ENCODE measurements around the gene BMAL1. TPM values are rescaled to one million over a fixed set of nuclear protein-coding genes. Genes with fewer than 3 reads are reported as not detected.
"Not testable (repeated sequence)": the region's sequence is repeated elsewhere in the genome, so short reads cannot be mapped to it uniquely, and the experiment has no call there.

BMAL1 gene
- total RNA-seq, 2 experiments from 2014 or later: 36.0 to 41.0 TPM

DNA sequence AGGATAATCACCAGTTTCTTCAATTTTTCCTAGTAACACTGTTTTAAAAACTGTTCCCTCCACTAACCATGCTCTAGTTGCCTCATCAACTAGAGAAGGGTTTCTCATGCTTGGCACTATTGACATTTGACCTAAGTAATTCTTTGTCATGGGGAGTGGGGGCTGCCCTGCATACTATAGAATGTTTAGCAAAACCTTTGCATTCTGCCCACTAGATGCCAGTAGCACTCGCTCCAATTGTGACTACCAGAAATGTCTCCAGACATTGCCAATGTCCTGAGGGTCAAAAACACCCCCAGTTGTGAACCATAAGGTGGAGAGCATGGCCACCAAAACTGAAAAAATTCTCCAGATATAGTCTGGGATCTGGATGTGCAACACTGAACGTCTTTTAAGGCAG is 27.6 kb upstream of the BMAL1 start:
- H3K36me3 Mint-ChIP-seq (ENCODE audit: low read depth): no peaks in the 10 kb centered on the region
- ChIA-PET CTCF (interaction anchor here (0.8 to 2.7 kb wide), 4 partner anchors 65 to 95 kb away, joined by 3 to 13 read pairs (median 7); no protein-coding TSS in a partner anchor), POLR2A (interaction anchor here (1.2 kb wide), 1 partner anchor 27 kb away, joined by 3 read pairs; no protein-coding TSS in a partner anchor)
- H3K4me1 Mint-ChIP-seq: no peaks in the 10 kb centered on the region
- DNase-seq: no peak
- peaks cover 17% of the 10 kb centered on the region for H3K27me3 Mint-ChIP-seq
- no peak overlapping the region for H3K27ac Mint-ChIP-seq
- no peak overlapping the region for H3K4me3 Mint-ChIP-seq
- H3K9me3 Mint-ChIP-seq: no peaks in the 10 kb centered on the region

DNA sequence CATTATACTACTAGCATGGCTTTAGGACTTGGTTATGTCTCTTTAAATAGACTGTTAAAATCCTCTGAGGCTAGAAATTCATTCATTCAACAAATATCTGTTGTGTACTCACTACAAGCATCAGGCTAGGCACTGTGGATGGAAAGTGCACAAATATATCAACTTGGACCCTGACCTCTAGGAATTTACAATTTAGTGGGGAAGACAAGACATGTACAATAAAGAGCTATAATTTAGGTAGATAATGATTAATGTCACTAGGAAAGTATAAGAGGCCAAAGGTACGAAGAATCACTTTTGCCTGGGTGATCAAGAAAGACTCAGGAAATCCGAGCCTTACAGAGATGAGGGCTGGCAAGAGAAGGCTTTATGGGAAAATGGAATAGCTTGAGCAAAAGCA is 25.6 kb upstream of the BMAL1 start:
- CTCF ChIA-PET: interaction anchor here (0.6 to 1.4 kb wide), 2 partner anchors 83 to 963 kb away, joined by 3 to 5 read pairs; no protein-coding TSS in a partner anchor

DNA sequence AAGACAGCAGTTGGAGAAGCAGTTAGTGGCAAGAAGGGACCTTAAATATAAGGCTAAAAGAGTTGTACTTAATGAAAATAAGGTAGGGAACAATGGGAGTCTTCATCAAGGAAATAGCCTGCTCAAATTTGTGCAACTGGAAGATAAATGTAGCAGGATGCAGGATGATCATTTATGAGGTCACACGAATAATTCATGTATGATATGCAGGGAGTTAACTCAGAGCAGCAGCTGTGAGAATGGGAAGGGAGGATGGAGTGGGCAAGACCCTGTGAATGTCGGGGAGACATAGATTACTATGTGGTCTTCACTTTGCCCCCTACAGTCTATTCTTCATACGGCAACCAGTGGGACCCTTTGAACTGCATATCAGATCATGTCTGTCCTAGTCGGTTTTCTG is 25.2 kb upstream of the BMAL1 start:
- Mint-ChIP-seq H3K4me1 (no peaks in the 10 kb centered on the region), H3K36me3 (ENCODE audit: low read depth) (no peaks in the 10 kb centered on the region), H3K27ac (no peak overlapping the region), H3K9me3 (no peaks in the 10 kb centered on the region), H3K4me3 (no peak overlapping the region), H3K27me3 (peaks cover 4% of the 10 kb centered on the region)
- CTCF ChIA-PET: interaction anchor here (0.6 to 1.4 kb wide), 2 partner anchors 83 to 963 kb away, joined by 3 to 5 read pairs; no protein-coding TSS in a partner anchor
- DNase-seq: no peak
- POLR2A ChIA-PET: no interaction called here

More for the DNA sequence above, 25.6 kb upstream of the BMAL1 start:
- Mint-ChIP-seq H3K4me3 (no peak overlapping the region), H3K27me3 (peaks cover 4% of the 10 kb centered on the region), H3K9me3 (no peaks in the 10 kb centered on the region), H3K4me1 (no peaks in the 10 kb centered on the region), H3K36me3 (ENCODE audit: low read depth) (no peaks in the 10 kb centered on the region), H3K27ac (no peak overlapping the region)
- DNase-seq: no peak
- POLR2A ChIA-PET: no interaction called here

DNA sequence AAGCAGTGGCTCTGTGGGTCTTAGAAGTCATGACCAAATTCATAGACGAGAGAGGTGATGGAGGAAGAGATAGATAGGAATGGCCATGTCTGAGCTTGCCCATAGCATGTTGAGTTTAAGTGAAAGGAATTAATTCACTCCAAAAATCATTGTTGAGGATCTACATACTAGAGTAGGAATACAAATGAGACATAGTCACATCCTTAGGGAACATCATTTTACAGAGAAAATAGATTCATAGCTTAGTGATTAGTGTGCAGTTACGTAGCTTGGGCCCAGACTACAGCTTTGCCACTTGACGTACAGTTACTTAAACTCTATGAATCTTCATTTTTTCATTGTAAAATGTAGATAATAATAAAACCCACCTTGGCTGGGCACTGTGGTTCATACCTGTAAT is 21.4 kb upstream of the BMAL1 start:
- H3K27me3 Mint-ChIP-seq: peaks cover 10% of the 10 kb centered on the region
- H3K4me3 Mint-ChIP-seq: no peak overlapping the region
- ChIA-PET POLR2A (no interaction called here), CTCF (interaction anchor here (2.5 kb wide), 1 partner anchor 79 kb away, joined by 8 read pairs; no protein-coding TSS in a partner anchor)
- no peaks in the 10 kb centered on the region for H3K36me3 Mint-ChIP-seq (ENCODE audit: low read depth)
- no peak for DNase-seq
- H3K9me3 Mint-ChIP-seq: no peaks in the 10 kb centered on the region
- no peak overlapping the region for H3K27ac Mint-ChIP-seq
- peaks cover 18% of the 10 kb centered on the region for H3K4me1 Mint-ChIP-seq

DNA sequence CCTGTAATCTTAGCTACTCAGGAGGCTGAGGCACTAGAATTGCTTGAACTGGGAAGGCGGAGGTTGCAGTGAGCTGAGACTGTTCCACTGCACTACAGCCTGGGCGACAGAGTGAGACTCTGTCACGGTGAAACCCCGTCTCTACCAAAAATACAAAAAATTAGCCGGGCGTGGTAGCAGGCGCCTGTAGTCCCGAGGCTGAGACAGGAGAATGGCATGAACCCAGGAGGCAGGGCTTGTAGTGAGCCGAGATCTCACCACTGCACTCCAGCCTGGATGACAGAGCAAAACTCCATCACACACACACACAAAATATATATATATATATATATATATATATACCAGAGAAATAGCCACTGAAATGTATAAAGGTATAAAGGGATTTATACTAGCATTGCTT is 19.5 kb upstream of the BMAL1 start:
- not testable (repeated sequence) for H3K9me3 Mint-ChIP-seq; H3K4me3 Mint-ChIP-seq; H3K36me3 Mint-ChIP-seq (ENCODE audit: low read depth); DNase-seq; H3K27ac Mint-ChIP-seq
- Mint-ChIP-seq H3K27me3 (peaks cover 10% of the 10 kb centered on the region), H3K4me1 (peaks cover 18% of the 10 kb centered on the region)
- CTCF ChIA-PET: interaction anchor here (0.7 to 2.3 kb wide), 2 partner anchors 9 to 85 kb away, joined by 3 to 8 read pairs; no protein-coding TSS in a partner anchor
- POLR2A ChIA-PET: interaction anchor here (1.7 kb wide), 1 partner anchor 21 kb away, joined by 4 read pairs; no protein-coding TSS in a partner anchor

DNA sequence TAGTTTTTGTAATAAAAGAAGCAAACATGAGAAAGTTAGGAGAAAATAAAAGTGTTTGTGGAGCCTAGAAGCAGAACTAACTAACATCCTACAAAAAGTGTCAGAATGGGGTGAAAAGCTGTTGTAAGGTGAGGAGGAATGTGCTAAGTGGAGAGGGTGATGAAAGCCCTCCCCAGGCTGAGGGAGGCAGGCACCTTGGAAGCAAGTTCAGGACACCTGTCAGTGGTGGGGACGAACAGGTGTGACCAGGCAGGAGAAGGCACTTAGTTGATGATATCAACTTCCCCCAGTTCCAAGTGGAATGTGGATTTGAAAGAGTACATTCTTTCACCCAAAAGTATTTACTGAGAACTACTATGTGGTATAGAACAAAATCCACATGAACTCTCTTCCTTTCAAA is 18.7 kb upstream of the BMAL1 start:
- POLR2A ChIA-PET: no interaction called here
- no peak overlapping the region for H3K27ac Mint-ChIP-seq
- no peaks in the 10 kb centered on the region for H3K9me3 Mint-ChIP-seq
- peaks cover 18% of the 10 kb centered on the region for H3K4me1 Mint-ChIP-seq
- no peak overlapping the region for H3K4me3 Mint-ChIP-seq
- CTCF ChIA-PET: interaction anchor here (0.7 to 2.3 kb wide), 2 partner anchors 8 to 85 kb away, joined by 3 to 8 read pairs; no protein-coding TSS in a partner anchor
- no peak for DNase-seq
- peaks cover 15% of the 10 kb centered on the region for H3K27me3 Mint-ChIP-seq
- H3K36me3 Mint-ChIP-seq (ENCODE audit: low read depth): no peaks in the 10 kb centered on the region

DNA sequence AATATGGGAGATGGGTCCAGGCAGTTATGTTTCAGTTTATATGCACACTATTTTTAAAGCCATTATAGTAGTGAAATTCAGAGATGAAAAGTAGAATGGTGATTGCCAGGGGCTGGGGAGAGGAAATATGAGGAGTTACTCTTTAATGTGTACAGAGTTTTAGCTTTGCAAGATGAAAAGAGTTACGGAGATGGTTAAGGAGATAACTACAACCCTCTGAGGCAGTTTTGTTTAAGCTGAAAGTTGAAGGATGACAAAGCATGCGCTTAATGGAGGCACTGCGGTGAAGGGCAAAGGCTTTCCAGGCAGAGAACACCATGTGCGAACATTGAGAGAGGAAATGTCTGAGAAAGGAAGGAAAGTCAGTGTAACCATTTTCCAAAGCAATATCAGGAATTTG is 18.2 kb upstream of the BMAL1 start:
- Mint-ChIP-seq H3K4me3 (no peak overlapping the region), H3K27ac (no peak overlapping the region), H3K9me3 (no peaks in the 10 kb centered on the region), H3K27me3 (peaks cover 15% of the 10 kb centered on the region), H3K36me3 (ENCODE audit: low read depth) (no peaks in the 10 kb centered on the region), H3K4me1 (peaks cover 18% of the 10 kb centered on the region)
- ChIA-PET POLR2A (interaction anchor here (1.4 kb wide), 1 partner anchor 79 kb away, joined by 5 read pairs; no protein-coding TSS in a partner anchor), CTCF (interaction anchor here (1.1 kb wide), 1 partner anchor 18 kb away, joined by 3 read pairs; no protein-coding TSS in a partner anchor)
- no peak for DNase-seq

DNA sequence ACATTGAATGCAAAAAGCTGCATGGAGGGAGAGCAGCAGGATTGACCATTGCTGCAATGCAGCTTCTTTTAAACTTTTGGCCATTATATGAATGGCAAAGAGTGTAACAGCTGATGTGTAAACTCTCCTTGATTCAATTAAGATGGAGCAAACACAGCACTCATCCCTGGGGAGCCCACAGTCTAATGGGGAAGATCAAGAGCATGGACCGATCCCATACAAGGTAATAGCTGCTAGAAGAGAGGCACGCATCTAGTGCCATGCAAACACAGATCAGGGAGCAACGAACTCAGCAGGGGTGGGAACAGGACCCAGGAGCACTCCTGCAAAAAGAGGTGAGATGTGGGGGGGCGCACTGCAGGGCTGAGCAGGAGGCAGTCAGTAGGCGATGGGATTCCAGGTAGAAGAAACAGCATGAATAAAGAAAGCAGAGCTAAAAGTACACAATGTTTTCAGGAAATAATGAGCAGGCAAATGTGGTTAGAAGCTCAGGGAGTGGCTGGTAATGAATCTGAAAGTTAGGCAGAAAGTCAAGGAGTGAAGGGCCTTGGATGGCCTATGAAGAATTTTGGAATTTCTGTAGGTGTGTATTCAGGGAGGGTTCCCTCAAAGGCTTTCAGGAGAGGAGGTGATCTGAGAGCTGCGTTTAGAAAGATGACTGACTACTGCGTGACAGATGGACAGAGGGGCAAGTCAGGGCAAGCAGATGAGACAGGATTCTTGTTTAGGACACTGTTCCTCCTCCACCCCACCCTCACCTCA is 17.2 kb upstream of the BMAL1 start:
- ChIA-PET POLR2A (interaction anchor here (1.2 to 1.4 kb wide), 2 partner anchors 16 to 78 kb away, joined by 3 to 5 read pairs; no protein-coding TSS in a partner anchor), CTCF (interaction anchor here (1.1 kb wide), 1 partner anchor 19 kb away, joined by 3 read pairs; no protein-coding TSS in a partner anchor)
- Mint-ChIP-seq H3K27me3 (peaks cover 19% of the 10 kb centered on the region), H3K9me3 (no peaks in the 10 kb centered on the region), H3K27ac (no peak overlapping the region), H3K4me1 (peaks cover 18% of the 10 kb centered on the region), H3K4me3 (no peak overlapping the region), H3K36me3 (ENCODE audit: low read depth) (no peaks in the 10 kb centered on the region)
- DNase-seq: no peak

DNA sequence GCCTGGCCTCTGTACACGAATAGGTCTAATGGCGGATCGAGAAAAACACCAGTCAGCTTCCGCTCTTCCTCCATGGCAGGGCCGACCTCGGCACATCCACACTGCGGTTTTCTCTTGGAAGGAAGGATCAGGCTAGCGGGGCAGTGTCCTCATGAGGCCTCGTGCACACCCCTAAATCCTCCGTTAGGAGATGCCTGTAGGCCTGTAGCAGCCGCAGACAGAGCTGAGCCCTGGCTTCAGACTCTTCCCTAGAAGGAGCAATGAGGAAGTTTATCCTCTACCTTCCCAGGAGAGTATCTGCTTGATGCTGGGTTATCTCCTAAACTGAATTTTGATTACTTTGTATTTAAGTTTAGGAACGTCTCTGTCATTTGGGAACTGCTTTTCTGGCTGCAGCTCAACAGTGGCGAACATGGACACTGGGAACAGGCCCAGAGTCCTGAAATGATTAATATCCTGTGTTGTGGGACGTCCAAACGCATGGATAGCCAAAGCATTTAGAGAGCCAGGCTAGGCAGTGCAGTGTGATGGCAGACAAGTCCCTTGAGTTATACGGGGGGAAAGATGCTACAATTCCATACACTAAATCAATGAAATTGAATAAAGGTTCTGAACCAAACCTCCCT is 16.5 kb upstream of the BMAL1 start:
- Mint-ChIP-seq H3K27ac (no peak overlapping the region), H3K4me1 (peaks cover 18% of the 10 kb centered on the region), H3K9me3 (no peaks in the 10 kb centered on the region), H3K27me3 (peaks cover 22% of the 10 kb centered on the region), H3K36me3 (ENCODE audit: low read depth) (no peaks in the 10 kb centered on the region), H3K4me3 (no peak overlapping the region)
- ChIA-PET CTCF (no interaction called here), POLR2A (interaction anchor here (1.2 to 1.4 kb wide), 2 partner anchors 15 to 77 kb away, joined by 3 to 5 read pairs; no protein-coding TSS in a partner anchor)
- DNase-seq: no peak

DNA sequence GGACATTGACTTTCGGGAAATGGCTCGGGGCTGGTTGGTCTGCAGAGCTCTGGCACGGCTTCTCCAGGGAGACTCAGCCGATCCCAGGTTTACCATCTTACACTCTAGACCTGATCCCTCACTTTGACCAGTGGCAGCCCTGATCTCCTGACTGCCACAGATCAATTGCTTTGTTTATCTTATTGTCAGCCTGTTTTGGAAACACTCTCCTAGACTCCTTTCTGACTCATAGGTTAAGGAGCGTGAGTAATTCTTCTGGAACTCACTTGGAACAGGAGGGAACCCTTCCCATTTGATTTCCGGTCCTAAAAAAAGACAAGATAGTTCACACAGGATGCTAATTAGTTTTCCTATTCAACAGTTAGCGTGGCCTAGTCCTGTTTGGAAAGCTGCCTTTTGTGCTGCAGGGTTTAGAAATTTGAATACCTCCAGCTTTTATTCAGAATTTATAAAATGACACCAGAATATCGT is 16.0 kb upstream of the BMAL1 start:
- Mint-ChIP-seq H3K4me1 (peaks cover 18% of the 10 kb centered on the region), H3K9me3 (no peaks in the 10 kb centered on the region), H3K27me3 (peaks cover 25% of the 10 kb centered on the region), H3K27ac (no peak overlapping the region), H3K36me3 (ENCODE audit: low read depth) (no peaks in the 10 kb centered on the region), H3K4me3 (no peak overlapping the region)
- POLR2A ChIA-PET: no interaction called here
- no peak for DNase-seq
- CTCF ChIA-PET: no interaction called here

DNA sequence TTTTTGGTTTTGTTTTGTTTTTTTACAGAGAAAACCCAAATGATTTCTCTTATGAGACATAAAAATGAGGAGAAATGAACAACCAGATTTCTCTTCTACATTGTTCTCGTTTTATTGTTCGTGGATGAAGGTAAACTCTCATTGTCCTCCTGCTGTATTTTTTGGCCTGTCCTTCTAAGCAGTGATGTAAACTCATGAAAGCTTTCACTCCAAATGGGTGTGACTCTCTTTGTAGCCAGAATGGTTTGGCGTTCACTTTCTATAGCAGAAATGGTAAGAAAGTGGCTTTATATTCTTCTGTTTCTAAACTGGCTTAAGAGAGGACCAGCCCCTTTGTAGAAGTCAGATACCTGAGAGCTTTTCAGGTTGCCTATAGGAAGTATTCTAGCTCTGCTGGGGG is 15.5 kb upstream of the BMAL1 start:
- Mint-ChIP-seq H3K27ac (no peak overlapping the region), H3K4me3 (no peak overlapping the region), H3K9me3 (no peaks in the 10 kb centered on the region), H3K36me3 (ENCODE audit: low read depth) (no peaks in the 10 kb centered on the region), H3K4me1 (peaks cover 18% of the 10 kb centered on the region), H3K27me3 (peaks cover 24% of the 10 kb centered on the region)
- ChIA-PET POLR2A (no interaction called here), CTCF (no interaction called here)
- no peak for DNase-seq

DNA sequence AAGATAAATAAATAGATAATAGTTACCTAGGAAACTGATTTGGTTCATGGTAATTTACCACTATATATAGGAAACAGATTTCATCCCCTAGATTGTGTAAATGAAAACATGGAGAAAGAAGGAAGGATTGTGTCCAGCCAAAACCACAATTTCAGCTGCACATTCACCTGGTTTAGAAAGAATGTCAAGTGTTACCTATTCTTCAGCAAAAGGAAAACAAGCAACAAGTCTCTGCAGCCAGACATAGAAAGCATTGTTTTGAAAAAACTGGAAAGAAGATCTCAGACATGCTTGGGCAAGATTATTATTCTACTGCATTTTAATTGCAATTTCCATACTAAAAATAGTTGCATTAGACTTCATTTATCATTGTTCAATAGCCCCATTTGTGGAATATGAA is 8.8 kb upstream of the BMAL1 start:
- no peak overlapping the region for H3K4me3 Mint-ChIP-seq
- ChIA-PET CTCF (interaction anchor here (0.7 kb wide), 1 partner anchor 29 kb away, joined by 3 read pairs; no protein-coding TSS in a partner anchor), POLR2A (interaction anchor here (0.9 kb wide), 1 partner anchor 8 kb away, joined by 3 read pairs; no protein-coding TSS in a partner anchor)
- H3K27ac Mint-ChIP-seq: no peak overlapping the region
- no peaks in the 10 kb centered on the region for H3K9me3 Mint-ChIP-seq
- peaks cover 50% of the 10 kb centered on the region for H3K27me3 Mint-ChIP-seq
- H3K36me3 Mint-ChIP-seq (ENCODE audit: low read depth): no peaks in the 10 kb centered on the region
- DNase-seq: no peak
- H3K4me1 Mint-ChIP-seq: peaks cover 6% of the 10 kb centered on the region

DNA sequence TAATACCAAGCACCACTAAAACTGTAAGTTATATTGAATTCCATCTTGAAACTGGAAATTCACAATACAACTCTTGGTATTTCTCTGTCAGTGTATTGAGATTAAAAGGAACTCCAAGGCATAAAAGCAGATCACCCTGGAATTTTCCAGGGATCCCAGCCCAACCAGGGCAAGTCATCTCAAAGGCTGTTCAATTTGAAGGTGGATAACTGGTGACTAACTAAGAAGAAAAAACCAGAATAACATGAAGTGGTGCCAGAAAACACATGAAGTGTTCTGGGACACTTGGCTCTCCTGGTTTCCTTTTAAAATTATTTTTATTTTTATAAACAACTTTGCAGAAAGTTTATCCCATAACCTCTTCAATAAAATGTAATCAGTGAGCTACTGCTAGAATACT is 7.8 kb upstream of the BMAL1 start:
- no peak overlapping the region for H3K4me3 Mint-ChIP-seq
- no peak overlapping the region for H3K27ac Mint-ChIP-seq
- peaks cover 59% of the 10 kb centered on the region for H3K27me3 Mint-ChIP-seq
- ChIA-PET CTCF (no interaction called here), POLR2A (interaction anchor here (0.7 kb wide), 1 partner anchor 17 kb away, joined by 3 read pairs; no protein-coding TSS in a partner anchor)
- H3K9me3 Mint-ChIP-seq: no peaks in the 10 kb centered on the region
- H3K4me1 Mint-ChIP-seq: peaks cover 6% of the 10 kb centered on the region
- DNase-seq: no peak
- H3K36me3 Mint-ChIP-seq (ENCODE audit: low read depth): no peaks in the 10 kb centered on the region
